ENCODE data around the gene C3orf70. TPM values are rescaled to one million over a fixed set of nuclear protein-coding genes. Genes with fewer than 3 reads are reported as not detected.

C3orf70 gene
- total and polyA plus RNA-seq, 2 of the 8 experiments (the other 6 are each of a cell fraction or from before 2014, with no cell fraction given) = 1.7 to 2.0 TPM

DNA sequence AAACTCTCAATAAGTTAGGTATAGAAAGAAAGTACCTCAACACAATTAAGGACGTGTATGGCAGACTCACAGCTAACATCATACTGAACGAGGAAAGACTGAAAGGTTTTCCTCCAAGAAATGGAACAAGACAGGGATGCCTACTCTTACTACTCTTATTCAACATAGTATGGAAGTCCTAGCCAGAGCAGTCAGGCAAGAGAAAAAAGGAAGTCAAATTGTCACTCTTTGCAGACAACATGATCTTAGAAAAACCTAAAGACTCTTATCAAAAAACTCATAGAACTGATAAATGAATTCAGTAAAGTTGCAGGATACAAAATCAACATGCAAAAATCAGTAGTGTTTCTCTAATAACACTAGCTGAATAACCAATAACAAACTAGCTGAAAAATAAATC lies 96.0 kb downstream of the C3orf70 start:
- Histone ChIP-seq H3K36me3 (ENCODE audit: control insufficient read depth in 2 of 4, insufficient read depth in 4 of 4, low read length in 3 of 4) (no peaks in the 10 kb centered on the region; a peak in 3 of 8 replicates), H3K79me2 (ENCODE audit: control insufficient read depth in 1 of 2, insufficient read depth in 2 of 2, low read length in 2 of 2) (no peaks in the 10 kb centered on the region), H3K14ac (ENCODE audit: insufficient read length) (no peak overlapping the region), H3K27ac (ENCODE audit: low read depth, low read length) (no peak overlapping the region), H3K23ac (ENCODE audit: insufficient read length) (no peak overlapping the region), H4K5ac (ENCODE audit: insufficient read length, low read depth, low read length) (no peak overlapping the region), H2BK15ac (ENCODE audit: low read length) (no peak overlapping the region), H2AFZ (ENCODE audit: low read length) (no peak overlapping the region), H3K18ac (ENCODE audit: extremely low read depth, low read length) (no peak overlapping the region), H2AK5ac (ENCODE audit: low read depth, low read length) (no peak overlapping the region), H2BK20ac (ENCODE audit: low read length) (no peak overlapping the region), H2BK5ac (ENCODE audit: low read depth, low read length) (no peak overlapping the region), H3K56ac (replicated peaks; ENCODE audit: insufficient read length, low read depth, low read length) (no peak overlapping the region), H3K4me2 (ENCODE audit: insufficient read depth in 1 of 2, low read depth in 2 of 2, low read length in 2 of 2) (no peak overlapping the region), H3K9me3 (ENCODE audit: insufficient read depth in 2 of 2, low read depth in 1 of 2, low read length in 1 of 2) (peaks cover 10 to 14% of the 10 kb centered on the region in 2 experiments; a peak in 3 of 4 replicates), H3K9ac (replicated peaks in 1 of 4; ENCODE audit: extremely low read depth in 1 of 4, low read depth in 3 of 4, low read length in 3 of 4) (no peak overlapping the region), H3K23me2 (ENCODE audit: low read depth, low read length) (no peaks in the 10 kb centered on the region), H2BK120ac (replicated peaks; ENCODE audit: low read depth, low read length) (no peak overlapping the region), H4K91ac (replicated peaks; ENCODE audit: insufficient read length, low read length) (no peak overlapping the region), H4K8ac (ENCODE audit: extremely low read depth, insufficient read depth, low read length) (no peak overlapping the region), H3K4me1 (replicated peaks in 1 of 4; ENCODE audit: control insufficient read depth in 3 of 4, insufficient read depth in 4 of 4, low read length in 3 of 4) (no peaks in the 10 kb centered on the region), H3K4me3 (ENCODE audit: extremely low read depth in 1 of 4, insufficient read depth in 2 of 4, low read depth in 3 of 4, low read length in 4 of 4) (no peak overlapping the region), H3K4ac (replicated peaks; ENCODE audit: insufficient read length, low read depth, low read length) (no peak overlapping the region), H4K20me1 (replicated peaks in 1 of 2; ENCODE audit: control insufficient read depth in 1 of 2, insufficient read depth in 2 of 2, low read length in 2 of 2) (peaks cover 0 to 2% of the 10 kb centered on the region in 2 experiments), H2BK12ac (ENCODE audit: low read depth, low read length) (no peak overlapping the region), H3K27me3 (replicated peaks in 1 of 4; ENCODE audit: control insufficient read depth in 3 of 4, extremely low read depth in 1 of 4, insufficient read depth in 3 of 4, low read length in 3 of 4) (no peaks in the 10 kb centered on the region), H3K79me1 (ENCODE audit: low read depth, low read length) (no peaks in the 10 kb centered on the region)
- no peak for FAIRE-seq
- POLR2A ChIA-PET (ENCODE audit: partially characterized antibody) = no interaction called here
- 88% methylated on average over 2 of the region's 2 CpGs; no CpG with 5 or more reads in 1 of the 2 experiments for whole genome bisulfite sequencing, 2 experiments (ENCODE audit: extremely low coverage in 1 of 2, insufficient coverage in 1 of 2, insufficient read length in 1 of 2, insufficient replicate concordance in 2 of 2, low coverage in 1 of 2, low lambda C conversion rate in 2 of 2, missing lambda C conversion rate in 1 of 2)
- CTCF ChIA-PET (ENCODE audit: partially characterized antibody) = interaction anchor here (1.3 kb wide), 1 partner anchor 15 kb away, joined by 3 read pairs; no protein-coding TSS in a partner anchor
- no peak for TF ChIP-seq EZH2 (IDR thresholded peaks at IDR 0.05; ENCODE audit: low read depth, low read length, severe bottlenecking)
- DNase-seq (ENCODE audit: low read depth in 1 of 2, low spot score in 2 of 2) = no peak
